Measurements from ENCODE around the gene FANCE.

The FANCE gene

GRCh38 chr6:35410131-35410530, 42.0 kb upstream of the FANCE start:
- H3K9me3 ChIP-seq (ENCODE audit: control extremely low read depth in 1 of 5, control insufficient read depth in 4 of 5, insufficient read depth in 2 of 5, low read depth in 1 of 5, low read length in 4 of 5): no peaks in the 10 kb centered on the region
- ChIA-PET POLR2A (no interaction called here), CTCF (no interaction called here)
- H3K27ac ChIP-seq (ENCODE audit: insufficient read depth in 1 of 2, low read depth in 1 of 2, low read length in 2 of 2, poor library complexity in 1 of 2, severe bottlenecking in 2 of 2): no peak overlapping the region
- peaks cover 0 to 6% (median 0%) of the 10 kb centered on the region in 5 experiments for H3K27me3 ChIP-seq (replicated peaks in 2 of 5; ENCODE audit: control insufficient read depth in 4 of 5, insufficient read depth in 5 of 5, low read length in 4 of 5)
- WGBS (ENCODE audit: insufficient coverage): 79% methylated on average over 2 of the region's 3 CpGs
- no peak for DNase-seq
- H3K4me1 ChIP-seq (ENCODE audit: control extremely low read depth in 1 of 4, control insufficient read depth in 4 of 4, insufficient read depth in 4 of 4, low read length in 3 of 4): peaks cover 4 to 17% (median 9%) of the 10 kb centered on the region in 4 experiments
- H3K4me3 ChIP-seq (ENCODE audit: control insufficient read depth in 1 of 7, extremely low read depth in 1 of 7, insufficient read depth in 4 of 7, low read depth in 2 of 7, low read length in 6 of 7): no peak overlapping the region
- no peaks in the 10 kb centered on the region for H3K36me3 ChIP-seq (ENCODE audit: control insufficient read depth in 4 of 4, insufficient read depth in 4 of 4, low read length in 3 of 4)

GRCh38 chr6:35411066-35411465, 41.1 kb upstream of the FANCE start:
- peaks cover 4 to 17% (median 9%) of the 10 kb centered on the region in 4 experiments for H3K4me1 ChIP-seq (ENCODE audit: control extremely low read depth in 1 of 4, control insufficient read depth in 4 of 4, insufficient read depth in 4 of 4, low read length in 3 of 4)
- H3K9me3 ChIP-seq (ENCODE audit: control extremely low read depth in 1 of 5, control insufficient read depth in 4 of 5, insufficient read depth in 2 of 5, low read depth in 1 of 5, low read length in 4 of 5): no peaks in the 10 kb centered on the region
- DNase-seq: peak in 2 of 3 donors; percentile 63 to 71
- POLR2A ChIA-PET: interaction anchor here (0.5 kb wide), 1 partner anchor 15 kb away, joined by 3 read pairs; no protein-coding TSS in a partner anchor
- CTCF ChIA-PET: interaction anchor here (1.0 to 1.7 kb wide), 5 partner anchors 10 to 69 kb away, joined by 3 to 4 read pairs (median 4); partner anchors contain the start of gene PPARD
- no peaks in the 10 kb centered on the region for H3K36me3 ChIP-seq (ENCODE audit: control insufficient read depth in 4 of 4, insufficient read depth in 4 of 4, low read length in 3 of 4)
- peaks cover 0 to 6% (median 0%) of the 10 kb centered on the region in 5 experiments for H3K27me3 ChIP-seq (replicated peaks in 2 of 5; ENCODE audit: control insufficient read depth in 4 of 5, insufficient read depth in 5 of 5, low read length in 4 of 5)
- no peak overlapping the region for H3K4me3 ChIP-seq (ENCODE audit: control insufficient read depth in 1 of 7, extremely low read depth in 1 of 7, insufficient read depth in 4 of 7, low read depth in 2 of 7, low read length in 6 of 7)
- WGBS (ENCODE audit: insufficient coverage): 8% methylated on average over 8 of the region's 9 CpGs
- no peak overlapping the region for H3K27ac ChIP-seq (ENCODE audit: insufficient read depth in 1 of 2, low read depth in 1 of 2, low read length in 2 of 2, poor library complexity in 1 of 2, severe bottlenecking in 2 of 2)

- ChIA-PET POLR2A (no interaction called here), CTCF (interaction anchor here (1.1 to 1.7 kb wide), 5 partner anchors 11 to 109 kb away, joined by 3 to 4 read pairs (median 4); partner anchors contain the start of gene PPARD)
- Histone ChIP-seq H3K27ac (ENCODE audit: insufficient read depth in 1 of 2, low read depth in 1 of 2, low read length in 2 of 2, poor library complexity in 1 of 2, severe bottlenecking in 2 of 2) (no peak overlapping the region), H3K4me3 (ENCODE audit: control insufficient read depth in 1 of 7, extremely low read depth in 1 of 7, insufficient read depth in 4 of 7, low read depth in 2 of 7, low read length in 6 of 7) (no peak overlapping the region), H3K9me3 (ENCODE audit: control extremely low read depth in 1 of 5, control insufficient read depth in 4 of 5, insufficient read depth in 2 of 5, low read depth in 1 of 5, low read length in 4 of 5) (no peaks in the 10 kb centered on the region), H3K36me3 (ENCODE audit: control insufficient read depth in 4 of 4, insufficient read depth in 4 of 4, low read length in 3 of 4) (no peaks in the 10 kb centered on the region), H3K27me3 (replicated peaks in 2 of 5; ENCODE audit: control insufficient read depth in 4 of 5, insufficient read depth in 5 of 5, low read length in 4 of 5) (peaks cover 0 to 6% (median 0%) of the 10 kb centered on the region in 5 experiments), H3K4me1 (ENCODE audit: control extremely low read depth in 1 of 4, control insufficient read depth in 4 of 4, insufficient read depth in 4 of 4, low read length in 3 of 4) (peaks cover 4 to 17% (median 9%) of the 10 kb centered on the region in 4 experiments)
- DNase-seq: no peak
- 95% methylated on average over 8 of the region's 8 CpGs for WGBS (ENCODE audit: insufficient coverage)
Observed at GRCh38 chr6:35412102-35412501, 40.0 kb upstream of the FANCE start.

- Histone ChIP-seq H3K4me1 (ENCODE audit: control extremely low read depth in 1 of 4, control insufficient read depth in 4 of 4, insufficient read depth in 4 of 4, low read length in 3 of 4) (peaks cover 9 to 31% (median 23%) of the 10 kb centered on the region in 4 experiments), H3K9me3 (ENCODE audit: control extremely low read depth in 1 of 5, control insufficient read depth in 4 of 5, insufficient read depth in 2 of 5, low read depth in 1 of 5, low read length in 4 of 5) (no peaks in the 10 kb centered on the region), H3K27ac (ENCODE audit: insufficient read depth in 1 of 2, low read depth in 1 of 2, low read length in 2 of 2, poor library complexity in 1 of 2, severe bottlenecking in 2 of 2) (no peak overlapping the region), H3K36me3 (ENCODE audit: control insufficient read depth in 4 of 4, insufficient read depth in 4 of 4, low read length in 3 of 4) (no peaks in the 10 kb centered on the region), H3K27me3 (replicated peaks in 2 of 5; ENCODE audit: control insufficient read depth in 4 of 5, insufficient read depth in 5 of 5, low read length in 4 of 5) (peaks cover 0 to 6% (median 0%) of the 10 kb centered on the region in 5 experiments), H3K4me3 (ENCODE audit: control insufficient read depth in 1 of 7, extremely low read depth in 1 of 7, insufficient read depth in 4 of 7, low read depth in 2 of 7, low read length in 6 of 7) (no peak overlapping the region)
- CTCF ChIA-PET: no interaction called here
- DNase-seq: no peak
- POLR2A ChIA-PET: interaction anchor here (0.7 kb wide), 1 partner anchor 25 kb away, joined by 8 read pairs; no protein-coding TSS in a partner anchor
- WGBS (ENCODE audit: insufficient coverage): 100% methylated on average over 6 of the region's 6 CpGs
Observed at GRCh38 chr6:35413911-35414310, 38.2 kb upstream of the FANCE start.

DNA sequence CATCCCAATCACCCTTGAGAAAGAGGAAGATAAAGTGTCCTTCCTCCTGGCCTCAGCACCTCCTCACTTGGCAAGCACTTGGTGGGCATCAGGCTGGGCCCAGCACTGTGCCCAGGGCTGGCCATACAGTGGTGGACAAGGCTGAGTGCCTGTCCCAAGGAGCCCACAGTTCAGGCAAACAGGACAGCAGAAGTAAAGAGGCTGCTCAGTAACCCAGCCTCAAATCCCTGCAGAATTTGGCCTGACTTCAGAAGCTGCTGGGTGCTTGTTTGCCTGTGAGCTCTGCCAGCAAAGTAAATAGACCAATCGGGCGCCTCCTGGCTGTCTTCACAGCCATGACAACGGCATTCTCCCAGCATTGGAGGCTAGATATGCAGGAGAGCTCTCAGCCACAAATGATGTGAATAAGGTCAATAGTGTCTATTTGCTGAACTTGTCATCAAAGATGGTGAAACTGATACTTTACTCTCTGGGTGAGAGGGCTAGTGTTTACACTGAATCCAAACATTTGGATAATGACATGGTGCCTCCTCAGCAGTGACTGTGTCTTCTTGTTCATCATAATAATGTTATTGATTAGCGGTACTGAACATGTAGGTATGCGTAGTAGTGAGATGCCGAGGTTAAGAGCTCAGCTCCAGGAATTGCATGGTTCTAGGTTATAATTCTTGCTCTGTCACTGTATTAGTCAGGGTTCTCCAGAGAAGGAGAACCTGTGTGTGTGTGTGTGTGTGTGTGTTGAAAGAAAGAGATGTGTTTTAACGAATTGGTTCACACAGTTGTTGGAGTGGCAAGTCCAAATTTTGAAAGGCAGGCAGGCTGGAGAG, 36.9 kb upstream of the FANCE start:
- no peaks in the 10 kb centered on the region for H3K36me3 ChIP-seq (ENCODE audit: control insufficient read depth in 4 of 4, insufficient read depth in 4 of 4, low read length in 3 of 4)
- ChIA-PET CTCF (interaction anchor here (0.7 to 1.7 kb wide), 7 partner anchors 9 to 74 kb away, joined by 3 to 6 read pairs (median 3); partner anchors contain the start of gene FANCE), POLR2A (no interaction called here)
- peaks cover 9 to 43% (median 36%) of the 10 kb centered on the region in 4 experiments for H3K4me1 ChIP-seq (ENCODE audit: control extremely low read depth in 1 of 4, control insufficient read depth in 4 of 4, insufficient read depth in 4 of 4, low read length in 3 of 4)
- H3K27ac ChIP-seq (ENCODE audit: insufficient read depth in 1 of 2, low read depth in 1 of 2, low read length in 2 of 2, poor library complexity in 1 of 2, severe bottlenecking in 2 of 2): no peak overlapping the region
- WGBS (ENCODE audit: insufficient coverage): 87% methylated on average over 7 of the region's 7 CpGs
- no peak overlapping the region for H3K4me3 ChIP-seq (ENCODE audit: control insufficient read depth in 1 of 7, extremely low read depth in 1 of 7, insufficient read depth in 4 of 7, low read depth in 2 of 7, low read length in 6 of 7)
- no peaks in the 10 kb centered on the region for H3K9me3 ChIP-seq (ENCODE audit: control extremely low read depth in 1 of 5, control insufficient read depth in 4 of 5, insufficient read depth in 2 of 5, low read depth in 1 of 5, low read length in 4 of 5)
- H3K27me3 ChIP-seq (replicated peaks in 2 of 5; ENCODE audit: control insufficient read depth in 4 of 5, insufficient read depth in 5 of 5, low read length in 4 of 5): peaks cover 0 to under 1% (median 0%) of the 10 kb centered on the region in 5 experiments
- peak; percentile 23 to 46 (median 46) for DNase-seq

GRCh38 chr6:35417979-35418661, 34.0 kb upstream of the FANCE start:
- peak in 2 of 3 donors; percentile 69 to 75 for DNase-seq
- H3K4me1 ChIP-seq (ENCODE audit: control extremely low read depth in 1 of 4, control insufficient read depth in 4 of 4, insufficient read depth in 4 of 4, low read length in 3 of 4): peaks cover 5 to 28% (median 26%) of the 10 kb centered on the region in 4 experiments
- H3K36me3 ChIP-seq (ENCODE audit: control insufficient read depth in 4 of 4, insufficient read depth in 4 of 4, low read length in 3 of 4): no peaks in the 10 kb centered on the region
- no peak overlapping the region for H3K4me3 ChIP-seq (ENCODE audit: control insufficient read depth in 1 of 7, extremely low read depth in 1 of 7, insufficient read depth in 4 of 7, low read depth in 2 of 7, low read length in 6 of 7)
- WGBS (ENCODE audit: insufficient coverage): 53% methylated on average over 11 of the region's 14 CpGs
- H3K27ac ChIP-seq (ENCODE audit: insufficient read depth in 1 of 2, low read depth in 1 of 2, low read length in 2 of 2, poor library complexity in 1 of 2, severe bottlenecking in 2 of 2): no peak overlapping the region
- POLR2A ChIA-PET: interaction anchor here (1.0 to 1.2 kb wide), 2 partner anchors 74 to 115 kb away, joined by 3 read pairs; no protein-coding TSS in a partner anchor
- H3K27me3 ChIP-seq (replicated peaks in 2 of 5; ENCODE audit: control insufficient read depth in 4 of 5, insufficient read depth in 5 of 5, low read length in 4 of 5): no peaks in the 10 kb centered on the region
- H3K9me3 ChIP-seq (ENCODE audit: control extremely low read depth in 1 of 5, control insufficient read depth in 4 of 5, insufficient read depth in 2 of 5, low read depth in 1 of 5, low read length in 4 of 5): no peaks in the 10 kb centered on the region
- CTCF ChIA-PET: interaction anchor here (1.0 to 4.9 kb wide), 10 partner anchors 9 to 124 kb away, joined by 3 to 35 read pairs (median 4); partner anchors contain the start of genes FANCE and TEAD3
